Activated effector memory CD4-positive, alpha-beta T cell treated with Interleukin-2 at 50 U/mL for 16 hours (primary cell): ENCODE measurements around the gene TRABD2A.

ENCODE experiments used
- DNase-seq: peaks from one replicate; pipeline ENCODE4 v3.0.0-alpha.2; 2020

TRABD2A gene

GRCh38 chr2:84904151-84904550 is 23.3 kb upstream of the TRABD2A start:
- DNase-seq, result no peak

GRCh38 chr2:84902526-84902925 is 21.6 kb upstream of the TRABD2A start:
- no peak for DNase-seq

- DNase-seq, result no peak
These were observed 20.8 kb upstream of the TRABD2A start for GRCh38 chr2:84901593-84902120.

GRCh38 chr2:84900971-84901370 is 20.1 kb upstream of the TRABD2A start:
- DNase-seq, result no peak

GRCh38 chr2:84899304-84900204 is 18.7 kb upstream of the TRABD2A start:
- no peak for DNase-seq

GRCh38 chr2:84897773-84898172 is 16.9 kb upstream of the TRABD2A start:
- no peak for DNase-seq

- no peak for DNase-seq
These were observed 15.7 kb upstream of the TRABD2A start for GRCh38 chr2:84896567-84896966.

- DNase-seq, result no peak
These were observed 14.1 kb upstream of the TRABD2A start for GRCh38 chr2:84894758-84895520.

- DNase-seq, result no peak
These were observed 13.3 kb upstream of the TRABD2A start for GRCh38 chr2:84894131-84894586.

GRCh38 chr2:84891355-84892010 is 10.6 kb upstream of the TRABD2A start:
- DNase-seq, result no peak

- no peak for DNase-seq
These were observed 8.4 kb upstream of the TRABD2A start for GRCh38 chr2:84889332-84889731.

- DNase-seq, result no peak
These were observed 7.8 kb upstream of the TRABD2A start for GRCh38 chr2:84888401-84889276.

- no peak for DNase-seq
These were observed 5.9 kb upstream of the TRABD2A start for GRCh38 chr2:84886791-84887190.

GRCh38 chr2:84885111-84885510 is 4.2 kb upstream of the TRABD2A start:
- DNase-seq, result no peak

- DNase-seq, result no peak
These were observed 3.6 kb upstream of the TRABD2A start for GRCh38 chr2:84884449-84884848.

- DNase-seq, result no peak
These were observed 2.1 kb upstream of the TRABD2A start for GRCh38 chr2:84882775-84883550.

GRCh38 chr2:84882414-84882738 is 1.5 kb upstream of the TRABD2A start:
- DNase-seq, result no peak

GRCh38 chr2:84881581-84882413 is 913 bp upstream of the TRABD2A start:
- peak; percentile 83 for DNase-seq

GRCh38 chr2:84880395-84880644 is 564 bp downstream of the TRABD2A start:
- DNase-seq, result no peak

- no peak for DNase-seq
These were observed 1.1 kb downstream of the TRABD2A start for GRCh38 chr2:84879584-84880394.
